Measurements from ENCODE around the gene SLC35F2. TPM values are rescaled to one million over a fixed set of nuclear protein-coding genes. Genes with fewer than 3 reads are reported as not detected.

The SLC35F2 gene
- total RNA-seq, 2 donors from 2014 or later = 18.8 to 23.6 TPM

DNA sequence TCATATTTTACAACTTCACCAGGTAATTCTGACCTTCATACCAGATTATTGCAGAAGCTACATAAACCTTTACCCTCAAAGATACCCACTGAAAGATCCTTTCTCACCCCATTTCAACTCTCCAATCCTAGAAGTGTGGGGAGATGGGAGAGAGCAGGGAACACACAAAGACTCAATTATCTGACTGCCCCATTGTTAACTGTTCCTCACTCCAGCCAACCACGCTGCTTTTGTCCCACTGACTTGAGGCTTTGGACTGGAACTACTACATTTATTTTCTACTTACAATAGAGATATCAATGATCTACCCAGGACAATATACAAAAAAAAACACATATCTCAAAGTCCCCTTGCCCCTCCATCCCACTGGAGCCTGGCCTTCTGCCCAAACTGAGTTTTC, 102.0 kb downstream of the SLC35F2 start:
- no peaks in the 10 kb centered on the region for H3K27me3 ChIP-seq (ENCODE audit: control insufficient read depth, insufficient read depth, low read length, poor library complexity, severe bottlenecking)
- Mint-ChIP-seq H3K4me1 (peaks cover 3% of the 10 kb centered on the region), H3K4me3 (no peak overlapping the region), H3K36me3 (ENCODE audit: low read depth) (no peaks in the 10 kb centered on the region), H3K9me3 (peaks cover 12% of the 10 kb centered on the region), H3K27ac (no peak overlapping the region), H3K27me3 (ENCODE audit: insufficient read depth) (peaks cover 6% of the 10 kb centered on the region)
- WGBS, 2 experiments (ENCODE audit: insufficient coverage in 1 of 2, insufficient read length in 1 of 2) = 95% methylated on average over 1 of the region's 1 CpG; no CpG with 5 or more reads in 1 of the 2 experiments
- H3K36me3 ChIP-seq (ENCODE audit: control insufficient read depth, insufficient read depth, low read length) = no peaks in the 10 kb centered on the region
- DNase-seq = no peak
- H3K4me3 ChIP-seq (ENCODE audit: low read length) = no peak overlapping the region
- peaks cover 8% of the 10 kb centered on the region for H3K9me3 ChIP-seq (ENCODE audit: control insufficient read depth, low read length)
- no peak for TF ChIP-seq CTCF (conservative IDR thresholded peaks at IDR 0.05)
- peaks cover 3% of the 10 kb centered on the region for H3K4me1 ChIP-seq (ENCODE audit: control insufficient read depth, insufficient read depth, low read length)
- no peak overlapping the region for H3K9ac ChIP-seq (ENCODE audit: extremely low read depth, low read length, poor library complexity, severe bottlenecking)
- no peak overlapping the region for H3K27ac ChIP-seq (ENCODE audit: low read depth, low read length)

GRCh38 chr11:107752949-107753822, 105.4 kb downstream of the SLC35F2 start:
- Histone ChIP-seq H3K9me3 (ENCODE audit: control insufficient read depth, low read length) (no peaks in the 10 kb centered on the region), H3K9ac (ENCODE audit: extremely low read depth, low read length, poor library complexity, severe bottlenecking) (no peak overlapping the region), H3K27ac (ENCODE audit: low read depth, low read length) (no peak overlapping the region), H3K4me1 (ENCODE audit: control insufficient read depth, insufficient read depth, low read length) (no peaks in the 10 kb centered on the region), H3K27me3 (ENCODE audit: control insufficient read depth, insufficient read depth, low read length, poor library complexity, severe bottlenecking) (no peaks in the 10 kb centered on the region), H3K4me3 (ENCODE audit: low read length) (no peak overlapping the region), H3K36me3 (ENCODE audit: control insufficient read depth, insufficient read depth, low read length) (no peaks in the 10 kb centered on the region)
- H3K36me3 Mint-ChIP-seq (ENCODE audit: low read depth) = no peaks in the 10 kb centered on the region
- H3K27ac Mint-ChIP-seq = no peak overlapping the region
- peaks cover 6% of the 10 kb centered on the region for H3K27me3 Mint-ChIP-seq (ENCODE audit: insufficient read depth)
- no peak for DNase-seq
- H3K4me1 Mint-ChIP-seq = no peaks in the 10 kb centered on the region
- WGBS, 2 experiments (ENCODE audit: insufficient coverage in 1 of 2, insufficient read length in 1 of 2) = 79% methylated on average over 2 of the region's 2 CpGs; no CpG with 5 or more reads in 1 of the 2 experiments
- H3K9me3 Mint-ChIP-seq = no peaks in the 10 kb centered on the region
- TF ChIP-seq CTCF (conservative IDR thresholded peaks at IDR 0.05) = no peak
- H3K4me3 Mint-ChIP-seq = no peak overlapping the region

DNA sequence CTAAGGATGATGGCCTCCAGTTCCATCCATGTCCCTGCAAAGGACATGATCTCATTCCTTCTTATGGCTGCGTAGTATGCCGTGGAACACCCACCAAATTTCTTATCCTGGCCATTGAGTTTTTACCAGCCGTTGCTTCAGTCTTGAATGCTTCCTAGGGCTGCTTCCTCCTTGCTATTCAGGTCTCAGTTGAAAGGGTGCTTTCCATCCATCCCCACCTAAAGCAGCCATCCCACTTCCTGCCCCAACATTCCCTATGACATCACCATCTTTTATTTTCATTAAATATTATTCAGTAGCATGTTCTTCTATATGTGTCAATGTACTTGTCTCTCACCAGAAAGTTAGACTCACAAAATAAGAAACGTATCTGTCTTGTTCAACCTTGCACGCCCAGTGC, 106.1 kb downstream of the SLC35F2 start:
- Histone ChIP-seq H3K4me1 (ENCODE audit: control insufficient read depth, insufficient read depth, low read length) (no peaks in the 10 kb centered on the region), H3K27me3 (ENCODE audit: control insufficient read depth, insufficient read depth, low read length, poor library complexity, severe bottlenecking) (no peaks in the 10 kb centered on the region), H3K36me3 (ENCODE audit: control insufficient read depth, insufficient read depth, low read length) (no peaks in the 10 kb centered on the region), H3K4me3 (ENCODE audit: low read length) (no peak overlapping the region), H3K27ac (ENCODE audit: low read depth, low read length) (no peak overlapping the region), H3K9me3 (ENCODE audit: control insufficient read depth, low read length) (no peaks in the 10 kb centered on the region), H3K9ac (ENCODE audit: extremely low read depth, low read length, poor library complexity, severe bottlenecking) (no peak overlapping the region)
- 56 to 58% methylated on average over 5 of the region's 5 CpGs for WGBS, 2 experiments (ENCODE audit: insufficient coverage in 1 of 2, insufficient read length in 1 of 2)
- no peak overlapping the region for H3K27ac Mint-ChIP-seq
- no peaks in the 10 kb centered on the region for H3K36me3 Mint-ChIP-seq (ENCODE audit: low read depth)
- no peaks in the 10 kb centered on the region for H3K4me1 Mint-ChIP-seq
- H3K4me3 Mint-ChIP-seq = no peak overlapping the region
- no peaks in the 10 kb centered on the region for H3K9me3 Mint-ChIP-seq
- TF ChIP-seq CTCF (conservative IDR thresholded peaks at IDR 0.05) = no peak
- peaks cover 6% of the 10 kb centered on the region for H3K27me3 Mint-ChIP-seq (ENCODE audit: insufficient read depth)
- DNase-seq = no peak

All from endodermal cell (in vitro differentiated cells).